Measurements from ENCODE around the gene VGLL4.

The VGLL4 gene

DNA sequence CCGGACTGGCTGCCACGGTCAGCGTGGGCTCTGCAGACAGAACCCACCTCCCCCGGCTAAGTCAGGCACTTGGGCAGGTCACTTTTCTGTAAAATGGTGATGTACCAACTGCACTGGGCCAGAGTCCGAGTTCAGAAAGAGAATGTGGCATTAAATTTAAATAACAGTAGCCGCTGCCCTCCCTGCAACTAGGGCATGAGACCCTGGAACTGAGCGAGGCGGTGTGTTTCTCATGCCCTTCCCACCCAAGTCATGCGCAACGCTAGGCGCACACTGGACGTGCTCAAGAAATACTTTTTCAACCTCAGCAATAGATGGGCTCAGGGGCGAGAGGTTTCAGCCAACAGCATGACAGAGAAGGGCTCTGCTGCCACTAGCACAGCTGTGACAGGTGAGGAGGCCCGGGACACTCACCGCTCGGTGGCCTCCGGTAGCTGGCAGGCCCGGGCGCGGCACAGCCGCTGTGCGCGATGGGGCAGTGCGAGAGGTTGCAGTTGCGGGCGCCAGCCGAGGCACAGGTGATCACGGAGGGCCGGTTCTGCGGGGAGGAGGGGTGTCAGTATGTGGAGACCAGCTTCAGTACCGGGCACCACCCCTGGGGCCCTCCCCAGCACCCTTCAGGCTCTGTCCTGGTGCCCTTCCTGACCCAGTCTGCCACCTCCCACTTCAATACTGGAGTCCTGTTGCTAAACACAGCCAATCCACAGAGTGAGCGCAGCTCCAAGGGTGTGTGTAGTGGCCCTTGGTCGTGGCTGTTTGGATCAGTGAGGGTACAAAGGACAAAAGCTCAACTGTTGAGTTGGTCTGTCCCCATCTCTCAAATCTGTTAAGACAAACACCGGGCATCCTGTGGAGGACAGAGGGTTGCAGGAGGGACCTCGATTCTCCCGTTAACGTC lies 84.5 kb downstream of the VGLL4 start:
- intact Hi-C loops (cut with DNase I), result no loop called here
- peak in 2 of 10 donors; percentile 9 to 78 for DNase-seq

DNA sequence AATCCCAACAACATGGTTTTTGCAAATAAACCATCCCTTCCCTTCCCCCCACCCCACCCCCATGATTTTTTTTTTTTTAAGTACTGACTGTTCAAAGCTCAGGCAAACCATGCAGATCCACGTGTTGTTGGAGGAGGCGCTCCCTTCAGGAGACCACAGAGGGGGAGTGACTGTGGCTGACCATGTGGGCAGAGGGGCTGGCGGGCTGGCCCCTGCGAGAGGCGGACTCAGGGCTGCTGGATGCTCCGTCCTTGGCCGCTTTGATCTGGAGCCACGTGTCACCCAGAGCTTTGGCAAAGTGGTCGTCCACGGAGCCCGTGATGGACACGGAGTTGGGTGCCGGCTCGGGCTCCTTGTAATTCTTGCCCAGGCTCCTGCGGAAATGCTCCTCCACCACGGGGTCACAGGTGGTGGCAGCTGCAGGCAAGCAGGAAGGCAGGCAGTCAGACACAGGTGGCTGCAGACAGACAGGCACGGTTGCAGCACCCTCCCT lies 85.3 kb downstream of the VGLL4 start:
- peak in 2 of 10 donors; percentile 9 to 80 for DNase-seq
- intact Hi-C loops (cut with DNase I), result no loop called here

DNA sequence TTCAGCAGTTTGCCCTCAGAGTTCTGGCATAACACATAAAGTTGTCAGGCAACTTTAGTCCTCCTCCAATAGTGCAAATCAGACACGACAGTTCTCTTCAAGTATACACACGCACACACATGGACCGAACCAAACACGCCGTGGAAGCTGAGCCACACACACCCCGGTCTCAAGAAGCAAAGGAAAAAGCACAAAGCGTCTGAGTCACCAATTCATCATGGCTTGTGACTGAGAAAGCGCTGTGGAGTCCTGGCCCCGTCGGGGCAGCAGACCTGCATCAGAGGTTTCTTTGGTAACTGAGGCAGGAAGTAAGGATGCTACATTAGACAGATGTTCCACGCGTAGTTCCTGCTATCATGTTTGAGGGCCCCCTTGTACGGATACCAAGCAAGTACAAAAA lies 85.7 kb downstream of the VGLL4 start:
- intact Hi-C loops (cut with DNase I), result no loop called here
- DNase-seq, result peak in 3 of 10 donors; percentile 10 to 84 (median 24)

DNA sequence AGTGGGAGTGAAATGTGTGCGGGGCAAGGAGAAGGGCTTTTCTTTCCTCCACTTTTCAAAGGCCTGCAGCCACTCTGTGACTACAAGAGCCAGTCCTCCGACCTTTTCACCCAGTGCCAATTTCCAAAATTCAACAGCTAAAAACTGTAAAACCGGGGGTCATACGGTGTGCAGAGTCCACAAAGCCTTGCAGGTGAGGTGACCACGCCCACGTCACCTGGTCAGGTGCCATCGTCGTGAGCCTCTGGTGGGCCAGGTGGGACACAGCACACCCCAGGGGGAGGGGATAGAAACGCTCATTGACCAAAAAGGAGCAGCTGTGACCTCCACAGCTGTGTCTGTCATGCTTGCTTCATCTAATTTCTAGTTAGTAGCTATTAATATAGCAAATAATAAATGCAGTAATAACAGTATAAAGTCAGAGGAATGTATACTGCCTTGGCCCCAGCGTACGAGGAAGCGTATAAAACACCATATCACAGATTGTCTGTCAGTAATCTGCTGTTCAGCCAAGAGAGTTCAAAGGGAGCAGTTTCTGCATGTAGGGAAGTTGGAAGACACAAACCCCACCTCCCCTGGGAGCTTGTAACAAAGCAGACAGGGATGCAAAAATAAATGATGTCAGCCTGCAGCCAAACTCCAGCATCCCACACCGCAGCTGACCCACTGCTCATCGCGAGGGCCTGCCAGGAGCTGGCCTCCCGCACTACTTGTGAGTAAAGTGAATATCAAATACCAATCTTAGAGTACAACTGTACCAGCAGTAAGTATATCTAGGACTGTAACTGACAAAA lies 86.7 kb downstream of the VGLL4 start:
- intact Hi-C loops (cut with DNase I), result no loop called here
- peak in 3 of 10 donors; percentile 8 to 84 (median 30) for DNase-seq

DNA sequence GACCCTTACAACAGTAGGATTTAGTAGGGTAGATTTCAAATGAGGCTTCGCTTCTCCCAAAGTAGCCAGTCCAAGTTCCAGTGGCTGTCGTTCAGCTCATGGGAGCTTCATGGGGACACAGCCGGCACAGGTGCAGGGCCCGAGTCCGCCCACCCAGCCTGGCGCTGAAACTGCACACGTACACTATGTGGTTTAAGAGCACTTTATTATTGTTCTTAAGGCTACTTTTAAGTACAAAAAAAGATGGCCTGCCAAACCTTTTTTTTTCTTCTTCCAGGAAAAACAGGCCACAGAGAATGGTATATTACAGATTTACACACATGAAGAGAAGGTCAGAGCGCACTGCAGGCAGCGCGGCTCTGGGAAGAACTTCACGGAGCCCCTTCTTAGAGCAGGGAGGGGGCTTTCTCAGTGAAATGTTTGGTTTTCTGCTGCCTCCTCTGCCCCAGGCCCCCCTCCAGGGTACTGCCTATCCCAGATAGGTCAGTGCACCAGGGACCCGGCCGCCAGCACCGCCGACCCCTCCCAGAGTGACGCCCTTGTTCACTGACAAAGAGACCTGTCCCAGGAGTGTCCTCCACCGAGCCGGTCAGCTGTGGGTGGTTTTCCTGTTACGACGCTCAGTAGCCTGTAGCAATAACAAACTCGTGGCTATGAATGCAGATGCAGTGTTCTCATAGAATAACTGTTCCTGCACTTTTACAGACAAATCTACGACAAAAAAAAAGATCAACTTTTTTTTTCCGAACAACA lies 87.7 kb downstream of the VGLL4 start:
- peak in 3 of 10 donors; percentile 13 to 88 (median 85) for DNase-seq
- intact Hi-C loops (cut with DNase I), result no loop called here

DNA sequence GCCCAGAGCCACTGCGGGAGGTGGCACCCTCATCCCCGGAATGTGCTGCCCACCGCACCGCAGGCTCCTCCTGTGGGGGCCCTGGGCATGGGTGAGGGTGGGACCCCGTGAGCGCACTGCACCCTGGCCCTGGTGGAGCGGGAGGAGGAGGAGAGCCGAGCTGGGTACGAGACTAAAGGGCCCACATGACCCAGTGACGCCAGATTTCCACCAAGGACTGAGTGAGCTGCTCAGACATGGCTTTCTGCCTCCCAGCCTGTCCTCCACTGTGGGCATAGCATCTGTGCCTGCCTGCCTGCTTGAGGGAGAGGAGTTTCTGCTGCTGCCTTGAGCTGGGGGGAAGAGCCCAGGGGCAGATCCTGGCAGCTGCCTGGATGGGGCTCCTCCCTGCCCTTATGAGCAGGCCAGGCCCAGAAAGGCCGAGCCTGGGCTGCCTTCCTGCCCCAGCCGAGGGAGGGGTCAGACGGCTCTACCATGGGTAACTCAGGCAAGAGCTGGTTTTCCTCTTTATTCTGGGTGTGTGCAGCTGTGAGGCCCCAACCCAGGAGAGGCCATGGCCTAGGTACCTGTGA lies 88.4 kb downstream of the VGLL4 start:
- intact Hi-C loops (cut with DNase I), result no loop called here
- DNase-seq, result peak in 4 of 10 donors; percentile 10 to 83 (median 50)

DNA sequence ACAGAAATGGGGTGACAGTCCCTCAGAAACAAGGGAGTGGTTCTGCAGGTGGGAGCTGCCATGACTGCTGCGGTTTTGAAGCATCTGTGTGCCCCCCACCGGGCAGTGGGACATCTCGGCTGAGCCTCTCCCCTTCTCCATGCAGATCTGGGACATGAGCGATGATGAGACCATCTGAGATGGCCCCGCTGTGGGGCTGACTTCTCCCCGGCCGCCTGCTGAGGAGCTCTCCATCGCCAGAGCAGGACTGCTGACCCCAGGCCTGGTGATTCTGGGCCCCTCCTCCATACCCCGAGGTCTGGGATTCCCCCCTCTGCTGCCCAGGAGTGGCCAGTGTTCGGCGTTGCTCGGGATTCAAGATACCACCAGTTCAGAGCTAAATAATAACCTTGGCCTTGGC lies 89.0 kb downstream of the VGLL4 start:
- peak in 4 of 10 donors; percentile 7 to 69 (median 32) for DNase-seq
- intact Hi-C loops (cut with DNase I), result no loop called here

DNA sequence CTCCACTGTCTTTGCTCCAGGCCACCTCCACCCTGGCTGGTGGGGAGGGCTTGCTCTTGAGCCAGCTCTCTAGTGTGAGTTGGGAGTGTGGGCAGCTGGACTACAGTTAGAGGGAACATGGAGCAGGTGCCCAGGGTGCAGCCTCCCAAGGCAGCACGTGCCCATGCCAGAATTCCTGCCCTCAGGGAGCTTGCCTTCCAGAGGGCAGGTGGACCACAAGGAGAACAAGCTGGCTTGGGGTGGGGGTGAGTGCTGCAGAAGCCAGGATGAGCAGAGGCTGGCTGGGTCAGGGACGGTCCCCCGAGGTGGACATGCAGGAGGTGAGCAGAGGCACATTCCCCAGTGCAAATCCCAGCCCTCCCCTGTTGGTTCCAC lies 89.5 kb downstream of the VGLL4 start:
- DNase-seq, result peak in 5 of 10 donors; percentile 7 to 82 (median 66)
- intact Hi-C loops (cut with DNase I), result no loop called here

DNA sequence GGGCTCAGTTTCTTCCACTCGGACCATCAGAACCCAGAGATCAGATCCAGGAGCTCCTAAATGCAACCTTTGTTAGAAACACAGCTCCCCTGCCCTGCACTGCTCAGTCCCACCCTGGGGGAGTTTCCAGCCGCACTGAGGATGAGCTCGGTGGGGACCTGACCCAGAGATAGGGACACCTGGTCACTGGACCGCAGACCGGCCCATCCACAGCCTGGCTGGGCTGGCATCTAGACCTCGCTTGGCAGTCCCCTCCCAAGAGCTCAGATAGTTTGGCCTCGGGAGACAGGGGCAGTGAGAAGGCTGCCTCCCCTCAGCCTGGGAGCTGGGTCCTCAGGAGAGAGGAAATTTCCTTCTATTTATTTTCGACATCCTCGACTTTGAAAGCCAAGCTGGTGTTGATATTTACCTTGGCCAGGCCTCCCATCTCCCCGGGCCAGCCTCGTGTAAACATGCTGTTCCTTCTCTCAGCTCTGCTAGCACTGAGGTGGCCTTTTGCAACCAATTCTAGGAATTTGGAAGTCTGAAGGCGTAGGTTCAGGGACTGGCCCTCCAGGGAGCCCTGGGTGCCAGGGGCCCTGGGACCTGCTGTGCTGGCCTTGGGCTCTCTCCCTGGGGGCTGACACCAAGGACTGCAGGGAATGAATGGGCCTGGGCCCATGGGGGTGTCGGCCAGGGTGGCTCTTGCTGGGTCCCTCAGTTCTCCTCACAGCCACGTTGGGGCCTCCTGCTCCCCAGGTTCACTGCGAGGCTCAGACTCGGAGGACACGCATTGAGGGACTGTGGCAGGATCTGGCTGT lies 90.1 kb downstream of the VGLL4 start:
- peak in 4 of 10 donors; percentile 8 to 84 (median 40) for DNase-seq
- intact Hi-C loops (cut with DNase I), result no loop called here

DNA sequence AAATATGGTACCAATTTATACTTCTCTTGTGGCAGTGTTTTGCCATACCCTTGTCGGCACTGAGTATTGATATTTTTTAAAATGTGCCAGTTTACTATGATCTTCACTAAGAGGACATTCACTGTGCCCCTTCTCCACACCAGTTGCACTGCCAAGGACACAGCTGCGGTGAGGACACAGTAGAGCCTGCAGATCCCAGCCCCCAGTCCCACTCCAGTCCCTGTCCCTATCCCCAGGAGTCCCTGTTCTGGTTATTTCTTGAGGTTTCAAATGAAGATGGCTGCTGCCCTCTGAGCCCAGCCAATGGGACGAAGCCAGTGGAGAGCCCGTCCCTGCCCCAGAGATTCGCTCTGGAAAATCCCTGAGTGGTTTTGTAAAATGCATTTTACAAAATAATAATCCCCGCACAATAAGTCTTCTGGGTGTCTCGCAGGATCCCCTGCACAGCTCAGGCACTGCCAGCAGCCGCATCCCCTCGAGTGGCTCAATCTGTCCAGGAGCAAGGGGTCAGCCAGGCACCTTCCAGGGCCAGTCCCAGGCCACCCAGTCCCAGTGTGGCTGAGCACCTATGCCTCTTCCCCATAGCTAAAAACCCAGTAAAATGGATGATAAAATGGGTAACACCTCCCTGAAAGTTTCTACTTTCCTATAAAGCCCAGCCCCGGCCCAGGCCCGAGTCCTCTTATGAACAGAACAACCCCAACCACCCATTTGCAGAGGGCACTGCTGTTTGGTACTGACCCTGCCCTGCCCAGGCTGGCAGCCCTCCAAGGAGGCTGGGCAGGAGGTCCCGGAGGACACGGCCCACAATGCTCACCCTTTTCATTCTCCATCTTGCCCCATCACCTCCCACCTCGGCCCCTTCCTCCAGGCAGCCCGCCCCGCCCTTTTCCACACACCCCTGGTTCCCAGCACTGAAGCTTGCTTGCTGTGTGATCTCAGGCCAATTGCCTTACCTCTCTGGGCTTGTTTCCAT lies 91.1 kb downstream of the VGLL4 start:
- intact Hi-C loops (cut with DNase I), result no loop called here
- peak in 5 of 10 donors; percentile 2 to 71 (median 62) for DNase-seq

DNA sequence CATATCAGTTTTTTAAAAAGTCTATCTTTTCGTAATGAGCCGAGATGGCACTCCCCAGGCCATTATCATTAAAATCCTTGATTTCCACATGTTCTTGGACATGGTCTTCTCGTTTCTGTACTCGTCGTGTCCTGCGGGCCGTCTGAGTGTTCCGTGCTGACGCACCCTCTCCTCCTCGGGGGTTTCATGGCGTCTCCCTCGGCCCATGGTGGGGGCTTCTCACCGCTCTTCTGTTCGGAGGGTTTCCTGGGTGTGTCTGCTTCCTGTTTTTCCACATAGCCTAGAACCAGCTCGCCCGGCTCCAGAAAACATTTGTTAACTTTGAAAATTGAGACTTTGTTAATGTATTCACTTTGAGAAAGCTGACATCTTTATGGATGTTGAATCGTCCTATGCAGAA lies 92.7 kb downstream of the VGLL4 start:
- intact Hi-C loops (cut with DNase I), result no loop called here
- DNase-seq, result peak in 2 of 10 donors; percentile 6 to 61

DNA sequence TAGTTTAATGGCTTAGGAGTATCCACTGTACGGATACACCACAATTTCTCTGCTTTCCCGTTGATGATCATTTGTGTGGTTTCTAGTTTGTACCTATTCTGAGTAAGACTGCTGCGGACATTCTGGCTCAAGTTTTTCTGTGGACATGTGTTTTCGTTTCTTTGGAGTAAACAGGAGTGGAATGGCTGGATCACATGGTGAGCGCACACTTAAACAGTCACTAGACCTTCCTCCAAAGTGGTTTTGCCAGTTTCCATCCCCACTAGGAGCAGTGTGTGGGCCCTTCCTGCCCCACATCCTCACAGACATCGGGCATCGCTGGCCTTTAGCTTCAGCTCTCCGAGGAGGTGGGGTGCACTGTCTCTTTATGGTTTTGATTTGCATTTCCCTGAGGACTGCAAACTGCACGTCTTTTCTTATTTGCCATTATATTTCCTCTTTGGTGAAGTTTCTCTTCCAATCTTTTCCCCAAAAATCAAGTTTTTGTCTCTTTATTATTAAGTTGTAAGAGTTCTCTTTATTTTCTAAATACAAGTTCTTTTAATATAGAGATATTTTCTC lies 94.1 kb downstream of the VGLL4 start:
- no peak for DNase-seq
- intact Hi-C loops (cut with DNase I), result no loop called here

DNA sequence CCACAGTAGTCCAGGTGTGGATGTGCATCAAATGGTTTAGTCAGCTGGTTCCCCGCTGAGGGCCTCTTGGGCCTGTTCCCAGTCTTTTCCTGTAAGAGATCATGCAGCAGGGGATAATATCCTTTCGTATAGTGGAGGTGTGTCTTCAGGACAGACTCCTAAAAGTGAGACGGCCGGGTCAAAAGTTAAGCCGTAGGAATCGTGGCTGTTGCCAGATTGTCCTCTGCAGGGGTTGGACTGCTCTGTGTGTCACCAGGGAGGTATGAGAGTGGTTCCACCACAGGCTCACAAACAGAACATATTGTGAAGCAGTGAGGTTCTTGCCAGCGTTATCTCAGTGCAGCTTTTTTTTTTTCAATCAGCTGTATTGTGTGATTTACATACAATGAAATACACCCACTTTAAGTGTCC lies 95.0 kb downstream of the VGLL4 start:
- intact Hi-C loops (cut with DNase I), result no loop called here
- DNase-seq, result peak in 2 of 10 donors; percentile 9 to 15

DNA sequence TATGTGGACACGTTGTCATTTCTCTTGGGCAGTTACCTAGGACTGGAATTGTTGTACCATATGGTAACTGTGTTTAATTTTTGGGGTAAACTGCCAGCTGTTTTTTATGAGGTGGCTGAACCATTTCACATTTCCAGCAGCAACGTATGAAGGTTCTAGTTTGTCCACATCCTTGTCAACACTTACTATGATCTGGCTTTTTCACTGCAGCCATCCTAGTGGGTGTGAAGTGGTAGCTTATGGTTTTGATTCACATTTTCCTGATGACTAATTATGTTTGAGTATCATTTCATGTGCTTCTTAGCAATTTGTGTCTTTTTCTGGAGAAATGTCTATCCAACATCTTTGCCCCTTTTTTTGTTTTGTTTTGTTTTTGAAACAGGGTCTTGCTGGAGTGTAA lies 96.2 kb downstream of the VGLL4 start:
- no peak for DNase-seq
- intact Hi-C loops (cut with DNase I), result no loop called here

DNA sequence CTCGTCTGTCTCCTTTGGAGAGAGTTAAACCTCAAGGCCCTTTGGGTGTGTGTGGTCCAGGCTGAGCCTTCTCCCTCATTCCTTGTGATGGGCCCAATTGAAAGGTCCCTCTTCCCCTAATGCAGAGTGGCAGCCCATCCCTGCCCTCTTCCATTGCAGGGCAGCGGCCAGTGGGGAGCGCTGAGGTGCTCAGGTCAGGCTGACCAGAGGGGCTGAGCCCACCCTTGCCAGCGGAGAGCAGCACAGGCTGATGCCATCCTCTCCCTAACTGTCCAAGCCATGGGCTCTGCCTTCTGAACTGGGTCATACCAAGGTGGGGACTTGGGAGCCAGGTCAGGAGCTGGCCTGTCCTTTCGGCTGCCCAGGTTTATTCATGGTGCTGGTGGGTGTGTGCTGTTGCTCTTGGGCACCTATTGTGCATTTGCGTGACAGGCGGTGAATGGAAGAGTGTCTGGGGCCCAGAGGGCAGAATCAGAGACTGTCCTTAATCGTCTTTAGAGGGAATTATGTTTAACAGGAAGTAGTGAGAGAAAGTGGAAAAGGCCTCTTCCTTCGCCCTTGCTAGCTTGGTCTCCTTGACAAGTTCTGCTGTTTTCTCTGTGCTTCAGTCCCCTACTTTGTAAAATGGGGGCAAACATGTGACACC lies 96.9 kb downstream of the VGLL4 start:
- intact Hi-C loops (cut with DNase I), result no loop called here

DNA sequence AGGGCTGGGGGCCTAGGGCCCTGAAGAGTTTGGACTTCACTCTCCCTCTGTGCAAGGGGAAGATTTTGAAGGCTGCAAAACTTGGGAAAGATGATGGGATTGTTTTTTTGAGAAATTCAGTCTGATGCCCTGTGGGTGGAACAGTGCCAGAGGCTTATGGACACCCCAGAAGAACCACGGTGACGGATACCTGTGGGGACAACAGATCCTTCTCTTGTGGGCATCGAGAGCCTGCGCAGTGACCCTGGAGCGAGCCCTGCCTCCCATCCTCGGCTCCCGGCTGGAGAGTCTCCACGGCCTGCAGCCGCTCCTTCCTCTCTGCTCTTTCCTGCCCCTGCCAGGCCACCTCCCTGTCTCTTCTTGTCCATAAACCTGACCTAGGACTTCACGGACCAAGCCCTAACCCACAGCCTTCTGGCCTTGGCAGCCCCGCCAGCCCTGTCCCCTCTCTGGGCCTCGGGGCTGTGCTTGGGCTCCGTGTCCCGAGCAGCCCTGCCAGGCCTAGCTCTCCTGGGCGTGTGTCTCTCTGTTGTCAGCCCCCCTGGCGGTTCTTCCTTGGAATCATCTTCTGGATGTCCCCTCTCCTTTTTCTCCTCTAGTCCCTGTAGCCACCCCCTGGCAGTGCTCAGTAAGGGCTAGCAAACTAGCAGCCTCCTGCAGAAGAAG lies 98.4 kb downstream of the VGLL4 start:
- DNase-seq, result peak in 1 of 10 donors; percentile 59
- intact Hi-C loops (cut with DNase I), result no loop called here

More for the DNA sequence above, 96.9 kb downstream of the VGLL4 start:
- no peak for DNase-seq

All from posterior cingulate gyrus (tissue), 11 donors.